ENCODE results near the gene ACSS3. TPM values are rescaled to one million over a fixed set of nuclear protein-coding genes. Genes with fewer than 3 reads are reported as not detected.

The ACSS3 gene
- total and polyA plus RNA-seq, 2 of the 8 experiments (the other 6 are each of a cell fraction or from before 2014, with no cell fraction given): 14.4 to 24.0 TPM

DNA sequence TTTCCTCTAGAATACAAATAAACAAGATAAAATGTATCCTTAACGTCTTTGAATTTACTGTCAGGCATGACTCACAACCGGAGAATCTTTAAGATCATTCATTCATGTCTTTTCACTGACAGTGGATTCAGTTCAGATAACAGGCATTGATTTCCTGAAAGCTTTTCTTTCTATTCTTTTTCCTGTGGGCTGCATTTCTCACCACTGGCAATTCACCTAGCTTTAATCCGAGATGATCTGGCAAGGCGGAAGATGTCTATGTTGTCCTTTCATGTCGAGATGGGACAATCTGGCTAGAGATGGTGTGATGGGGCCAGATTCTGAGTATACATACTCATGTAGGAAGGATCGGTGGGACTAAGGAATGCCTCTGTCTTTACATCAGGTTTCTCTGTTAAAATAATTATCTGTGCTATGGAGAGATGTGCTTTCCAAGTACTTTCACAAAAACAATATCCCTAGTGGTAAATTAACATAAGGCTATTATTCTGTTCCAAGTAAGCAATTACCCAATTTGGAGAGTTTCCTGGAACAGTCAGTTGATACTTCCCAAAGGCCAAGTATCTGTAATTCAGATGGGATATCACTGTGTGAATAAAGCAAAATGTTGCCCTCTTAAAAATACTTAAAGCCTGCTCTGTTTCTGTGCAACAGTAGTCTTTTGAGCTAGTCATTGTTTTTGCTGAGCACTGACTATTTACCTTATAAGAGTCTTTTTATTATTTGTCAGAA is 17.8 kb downstream of the ACSS3 start:
- Histone ChIP-seq H2AFZ (ENCODE audit: low read length) (no peak overlapping the region), H3K27ac (ENCODE audit: low read depth, low read length) (no peak overlapping the region), H2BK12ac (ENCODE audit: low read depth, low read length) (no peak overlapping the region), H2BK120ac (replicated peaks; ENCODE audit: low read depth, low read length) (no peak overlapping the region), H2BK15ac (ENCODE audit: low read length) (no peak overlapping the region), H2BK5ac (ENCODE audit: low read depth, low read length) (no peak overlapping the region), H2BK20ac (ENCODE audit: low read length) (no peak overlapping the region), H4K20me1 (replicated peaks in 1 of 2; ENCODE audit: control insufficient read depth in 1 of 2, insufficient read depth in 2 of 2, low read length in 2 of 2) (no peaks in the 10 kb centered on the region), H4K8ac (ENCODE audit: extremely low read depth, insufficient read depth, low read length) (no peak overlapping the region), H3K4ac (replicated peaks; ENCODE audit: insufficient read length, low read depth, low read length) (no peak overlapping the region), H4K5ac (ENCODE audit: insufficient read length, low read depth, low read length) (no peak overlapping the region), H2AK5ac (ENCODE audit: low read depth, low read length) (no peak overlapping the region), H3K36me3 (ENCODE audit: control insufficient read depth in 2 of 4, insufficient read depth in 4 of 4, low read length in 3 of 4) (no peaks in the 10 kb centered on the region), H3K14ac (ENCODE audit: insufficient read length) (no peak overlapping the region), H3K9ac (replicated peaks in 1 of 4; ENCODE audit: extremely low read depth in 1 of 4, low read depth in 3 of 4, low read length in 3 of 4) (peak overlapping the region in 1 of 4 experiments; percentile 8; a peak in 1 of 7 replicates), H4K91ac (replicated peaks; ENCODE audit: insufficient read length, low read length) (no peak overlapping the region), H3K56ac (replicated peaks; ENCODE audit: insufficient read length, low read depth, low read length) (no peak overlapping the region), H3K79me2 (ENCODE audit: control insufficient read depth in 1 of 2, insufficient read depth in 2 of 2, low read length in 2 of 2) (peaks cover 0 to 48% of the 10 kb centered on the region in 2 experiments; a peak in 2 of 4 replicates), H3K23me2 (ENCODE audit: low read depth, low read length) (no peaks in the 10 kb centered on the region), H3K4me3 (ENCODE audit: extremely low read depth in 1 of 4, insufficient read depth in 2 of 4, low read depth in 3 of 4, low read length in 4 of 4) (no peak overlapping the region), H3K9me3 (ENCODE audit: insufficient read depth in 2 of 2, low read depth in 1 of 2, low read length in 1 of 2) (no peaks in the 10 kb centered on the region), H3K4me2 (ENCODE audit: insufficient read depth in 1 of 2, low read depth in 2 of 2, low read length in 2 of 2) (no peak overlapping the region), H3K18ac (ENCODE audit: extremely low read depth, low read length) (no peak overlapping the region), H3K4me1 (replicated peaks in 1 of 4; ENCODE audit: control insufficient read depth in 3 of 4, insufficient read depth in 4 of 4, low read length in 3 of 4) (peaks cover 0 to 5% (median 2%) of the 10 kb centered on the region in 4 experiments; a peak in 3 of 7 replicates), H3K27me3 (replicated peaks in 1 of 4; ENCODE audit: control insufficient read depth in 3 of 4, extremely low read depth in 1 of 4, insufficient read depth in 3 of 4, low read length in 3 of 4) (no peaks in the 10 kb centered on the region), H3K23ac (ENCODE audit: insufficient read length) (no peak overlapping the region), H3K79me1 (ENCODE audit: low read depth, low read length) (no peaks in the 10 kb centered on the region; the same call in 1 of the 2 replicates)
- ChIA-PET POLR2A (ENCODE audit: partially characterized antibody) (no interaction called here), CTCF (ENCODE audit: partially characterized antibody) (interaction anchor here (0.6 to 1.0 kb wide), 3 partner anchors 15 to 831 kb away, joined by 3 to 4 read pairs (median 3); no protein-coding TSS in a partner anchor)
- 82% methylated on average over 6 of the region's 6 CpGs; no CpG with 5 or more reads in 1 of the 2 experiments for WGBS, 2 experiments (ENCODE audit: extremely low coverage in 1 of 2, insufficient coverage in 1 of 2, insufficient read length in 1 of 2, insufficient replicate concordance in 2 of 2, low coverage in 1 of 2, low lambda C conversion rate in 2 of 2, missing lambda C conversion rate in 1 of 2)
- no peak for FAIRE-seq
- no peak for DNase-seq (ENCODE audit: low read depth in 1 of 2, low spot score in 2 of 2)
- no peak for TF ChIP-seq TAF1 (IDR thresholded peaks at IDR 0.05; ENCODE audit: low read depth, low read length)
- TF ChIP-seq CEBPB (IDR thresholded peaks at IDR 0.05; ENCODE audit: low read depth, low read length): no peak
- no peak for TF ChIP-seq JUND (IDR thresholded peaks at IDR 0.05; ENCODE audit: low read length)
- no peak for TF ChIP-seq SP4 (IDR thresholded peaks at IDR 0.05; ENCODE audit: low read length)
- TF ChIP-seq GTF2F1 (IDR thresholded peaks at IDR 0.05; ENCODE audit: borderline replicate concordance, low read depth, low read length): no peak
- TF ChIP-seq KDM4A (IDR thresholded peaks at IDR 0.05; ENCODE audit: low read depth, low read length, severe bottlenecking): no peak
- TF ChIP-seq BACH1 (IDR thresholded peaks at IDR 0.05; ENCODE audit: low read length): no peak
- TF ChIP-seq CBX8 (IDR thresholded peaks at IDR 0.05; ENCODE audit: borderline replicate concordance, low read depth, low read length): no peak
- no peak for TF ChIP-seq RNF2 (IDR thresholded peaks at IDR 0.05; ENCODE audit: borderline replicate concordance, low read depth, low read length, missing control alignments, poor library complexity, severe bottlenecking)
- TF ChIP-seq SIN3A (conservative IDR thresholded peaks at IDR 0.05 in 1 of 2, IDR thresholded peaks at IDR 0.05 in 1 of 2; ENCODE audit: low read depth in 1 of 2, low read length in 2 of 2): no peak
- no peak for TF ChIP-seq NRF1 (IDR thresholded peaks at IDR 0.05; ENCODE audit: low read depth, low read length)
- TF ChIP-seq, protein P1, sequence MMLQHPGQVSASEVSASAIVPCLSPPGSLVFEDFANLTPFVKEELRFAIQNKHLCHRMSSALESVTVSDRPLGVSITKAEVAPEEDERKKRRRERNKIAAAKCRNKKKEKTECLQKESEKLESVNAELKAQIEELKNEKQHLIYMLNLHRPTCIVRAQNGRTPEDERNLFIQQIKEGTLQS (IDR thresholded peaks at IDR 0.05; ENCODE audit: insufficient read depth, low read depth, low read length): no peak

All from H1 (cell line).